ENCODE data around the gene RNF121.
"Not testable (repeated sequence)": the region's sequence is repeated elsewhere in the genome, so short reads cannot be mapped to it uniquely, and the experiment has no call there.

DNA sequence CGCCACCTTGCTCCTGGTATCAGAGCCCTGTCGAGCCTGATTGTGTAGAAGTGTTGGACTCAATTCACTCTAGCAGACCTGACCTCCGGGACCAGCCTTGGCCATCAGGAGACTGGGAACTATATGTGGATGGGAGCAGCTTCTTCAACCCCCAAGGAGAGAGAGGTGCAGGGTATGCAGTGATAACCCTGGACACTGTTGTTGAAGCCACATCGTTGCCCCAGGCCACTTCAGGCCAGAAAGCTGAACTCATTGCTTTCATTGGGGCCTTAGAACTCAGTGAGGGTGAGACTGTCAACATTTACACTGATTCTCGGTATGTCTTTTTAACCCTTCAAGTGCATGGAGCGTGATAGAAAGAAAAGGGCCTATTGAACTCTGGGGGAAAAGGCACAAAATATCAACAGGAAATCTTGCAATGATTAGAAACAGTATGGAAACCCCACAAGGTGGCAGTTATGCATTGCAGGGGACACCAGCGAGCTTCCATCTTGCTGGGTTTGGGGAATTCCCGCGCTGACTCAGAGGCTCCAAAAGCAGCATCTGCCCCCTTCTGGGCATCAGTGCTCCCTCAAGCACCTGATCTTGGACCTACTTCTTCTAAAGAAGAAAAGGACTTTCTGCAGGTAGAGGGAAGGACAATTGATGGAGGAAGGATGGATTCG is 17.4 kb upstream of the RNF121 start:
- TF ChIP-seq, protein P1, sequence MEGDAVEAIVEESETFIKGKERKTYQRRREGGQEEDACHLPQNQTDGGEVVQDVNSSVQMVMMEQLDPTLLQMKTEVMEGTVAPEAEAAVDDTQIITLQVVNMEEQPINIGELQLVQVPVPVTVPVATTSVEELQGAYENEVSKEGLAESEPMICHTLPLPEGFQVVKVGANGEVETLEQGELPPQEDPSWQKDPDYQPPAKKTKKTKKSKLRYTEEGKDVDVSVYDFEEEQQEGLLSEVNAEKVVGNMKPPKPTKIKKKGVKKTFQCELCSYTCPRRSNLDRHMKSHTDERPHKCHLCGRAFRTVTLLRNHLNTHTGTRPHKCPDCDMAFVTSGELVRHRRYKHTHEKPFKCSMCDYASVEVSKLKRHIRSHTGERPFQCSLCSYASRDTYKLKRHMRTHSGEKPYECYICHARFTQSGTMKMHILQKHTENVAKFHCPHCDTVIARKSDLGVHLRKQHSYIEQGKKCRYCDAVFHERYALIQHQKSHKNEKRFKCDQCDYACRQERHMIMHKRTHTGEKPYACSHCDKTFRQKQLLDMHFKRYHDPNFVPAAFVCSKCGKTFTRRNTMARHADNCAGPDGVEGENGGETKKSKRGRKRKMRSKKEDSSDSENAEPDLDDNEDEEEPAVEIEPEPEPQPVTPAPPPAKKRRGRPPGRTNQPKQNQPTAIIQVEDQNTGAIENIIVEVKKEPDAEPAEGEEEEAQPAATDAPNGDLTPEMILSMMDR (conservative IDR thresholded peaks at IDR 0.05; ENCODE audit: low read length) = not testable (repeated sequence)
- TF ChIP-seq EZH2phosphoT487 (IDR thresholded peaks at IDR 0.05; ENCODE audit: borderline replicate concordance, low read depth, low read length) = not testable (repeated sequence)
